GM12878 (cell line): ENCODE results near the gene MAN2A2. TPM values are rescaled to one million over a fixed set of nuclear protein-coding genes. Genes with fewer than 3 reads are reported as not detected.

ENCODE experiments used
- ATAC-seq: fragments of 200-7000 bp; cut with Tn5 transposase; 3 replicates; pipeline ENCODE4 v1.9.1; 2020; ENCODE audit warnings: mild to moderate bottlenecking, moderate library complexity
- BruUV-seq: library from RNA; stranded (reverse); fragments of 400-500 nt; replicated peaks from 2 replicates; lab custom pipeline; 2021; lab: Mats Ljungman, UMichigan
- CTCF ChIA-PET: fragments of 300-600 bp; sonication (Branson Sonifier 250); formaldehyde crosslinking; extraction: SDS; loops from one replicate; lab custom pipeline; 2021; ENCODE audit warnings: inconsistent platforms; lab: Yijun Ruan, JAX
- POLR2A ChIA-PET: fragments of 350-600 bp; formaldehyde crosslinking; extraction: SDS; loops from one replicate; lab custom pipeline; 2021; ENCODE audit warnings: inconsistent platforms; lab: Charles Lee
- RAD21 ChIA-PET: fragments of 300-600 bp; sonication (Branson Sonifier 250); formaldehyde crosslinking; loops from one replicate; lab custom pipeline; 2023; ENCODE audit warnings: antibody characterized with exemption; ENCODE audit not compliant: unreplicated experiment; lab: Charles Lee
- SMC1A ChIA-PET: fragments of 300-600 bp; sonication (Branson Sonifier 250); formaldehyde crosslinking; loops from one replicate; lab custom pipeline; 2023; ENCODE audit not compliant: unreplicated experiment, uncharacterized antibody; lab: Charles Lee
- DNase-seq: peaks from one replicate; pipeline ENCODE4 v3.0.0-alpha.2; 2011; ENCODE audit warnings: low read depth, low spot score
- FAIRE-seq: peaks from 3 replicates; lab custom pipeline; 2011; peaks lifted over from hg19 to GRCh38; lab: Jason Lieb, UNC
- H2AFZ ChIP-seq: 2 replicates; pipeline ENCODE4 v1.6.0; 2011; ENCODE audit warnings: low read depth, low read length, control low read depth; ENCODE audit not compliant: control insufficient read depth
- H3K27ac ChIP-seq: 2 replicates; pipeline ENCODE4 v1.5.1; 2011; ENCODE audit warnings: control low read depth; ENCODE audit not compliant: control insufficient read depth, insufficient read depth
- H3K27me3 ChIP-seq, 2 experiments: replicated peaks in 1 of 2; 2 replicates each; pipeline versions ENCODE4 v1.6.0 to v1.6.1; 2011; ENCODE audit warnings: low read length in 1 of 2; ENCODE audit not compliant: control insufficient read depth in 2 of 2, insufficient read depth in 2 of 2
- H3K36me3 ChIP-seq, 2 experiments: 2 replicates each; pipeline ENCODE4 v1.5.1; 2011; ENCODE audit warnings: low read length in 1 of 2; ENCODE audit not compliant: control insufficient read depth in 2 of 2, insufficient read depth in 2 of 2
- H3K4me1 ChIP-seq: 2 replicates; pipeline ENCODE4 v1.6.1; 2011; ENCODE audit warnings: mild to moderate bottlenecking, low read length, moderate library complexity, mixed read lengths; ENCODE audit not compliant: control insufficient read depth, insufficient read depth
- H3K4me2 ChIP-seq: 2 replicates; pipeline ENCODE4 v1.6.0; 2011; ENCODE audit warnings: control low read depth; ENCODE audit not compliant: control insufficient read depth, insufficient read depth
- H3K4me3 ChIP-seq: fragments of 200-600 bp; sonication (generic); 2 replicates; pipeline ENCODE4 v1.5.1; 2016
- H3K79me2 ChIP-seq: 2 replicates; pipeline ENCODE4 v1.6.0; 2011; ENCODE audit warnings: low read length; ENCODE audit not compliant: control insufficient read depth, insufficient read depth
- H3K9ac ChIP-seq: 2 replicates; pipeline ENCODE4 v1.8.0; 2011; ENCODE audit warnings: low read length, control low read depth, mixed read lengths; ENCODE audit not compliant: control insufficient read depth, insufficient read depth
- H3K9me3 ChIP-seq: replicated peaks from 3 replicates; pipeline ENCODE4 v1.5.1; 2011; ENCODE audit warnings: mild to moderate bottlenecking, low read length; ENCODE audit not compliant: control insufficient read depth, insufficient read depth
- H4K20me1 ChIP-seq: 2 replicates; pipeline ENCODE4 v1.6.0; 2011; ENCODE audit not compliant: control insufficient read depth, insufficient read depth
- ATF3 ChIP-seq: IDR thresholded peaks from 2 replicates; pipeline ENCODE4 v1.6.1; 2011; ENCODE audit warnings: low read depth, mild to moderate bottlenecking, low read length, moderate library complexity, borderline replicate concordance; ENCODE audit errors: extremely low read depth
- BCL11A ChIP-seq: IDR thresholded peaks from 2 replicates; pipeline ENCODE4 v1.6.1; 2011; ENCODE audit warnings: low read depth, low read length
- CHD1 ChIP-seq: IDR thresholded peaks from 2 replicates; pipeline ENCODE4 v1.6.1; 2012; ENCODE audit warnings: low read depth, low read length, improper control_type of control experiment
- CTCF ChIP-seq, 3 experiments: IDR thresholded peaks in 2 of 3; conservative IDR thresholded peaks in 1 of 3; 2 replicates each; pipeline ENCODE4 v1.5.1; 2011; ENCODE audit warnings: low read depth in 3 of 3, low read length in 3 of 3, mild to moderate bottlenecking in 3 of 3, control low read depth in 2 of 3, moderate library complexity in 2 of 3, inconsistent platforms in 1 of 3, mixed read lengths in 1 of 3; ENCODE audit not compliant: control insufficient read depth in 2 of 3, insufficient read depth in 1 of 3; ENCODE audit errors: extremely low read depth in 1 of 3
- DPF2 ChIP-seq: fragments of 450-650 bp; IDR thresholded peaks from 2 replicates; pipeline ENCODE4 v1.6.1; 2017; ENCODE audit warnings: mild to moderate bottlenecking
- FOXM1 ChIP-seq: IDR thresholded peaks from 2 replicates; pipeline ENCODE4 v1.6.1; 2012; ENCODE audit warnings: low read depth, mild to moderate bottlenecking, inconsistent platforms, low read length, moderate library complexity
- IKZF2 ChIP-seq, 2 experiments: fragments of 450-650 bp; IDR thresholded peaks; 2 replicates each; pipeline ENCODE4 v1.6.1; 2017; ENCODE audit warnings: mild to moderate bottlenecking in 2 of 2, moderate library complexity in 2 of 2
- KAT2A ChIP-seq: conservative IDR thresholded peaks from 2 replicates; pipeline ENCODE4 v1.6.1; 2011; ENCODE audit warnings: low read depth, low read length; ENCODE audit not compliant: control insufficient read depth
- RCOR1 ChIP-seq: conservative IDR thresholded peaks from 2 replicates; pipeline ENCODE4 v1.6.1; 2012; ENCODE audit warnings: low read depth, low read length, improper control_type of control experiment
- STAT1 ChIP-seq: fragments of 450-650 bp; conservative IDR thresholded peaks from 2 replicates; pipeline ENCODE4 v1.6.1; 2014; ENCODE audit warnings: antibody characterized with exemption, mild to moderate bottlenecking
- SUZ12 ChIP-seq: fragments of 200-600 bp; sonication (generic); IDR thresholded peaks from one replicate; pipeline ENCODE4 v1.6.1; 2018; ENCODE audit warnings: antibody characterized with exemption, mild to moderate bottlenecking; ENCODE audit not compliant: unreplicated experiment
- ZBTB11 ChIP-seq: fragments of 450-650 bp; formaldehyde crosslinking; IDR thresholded peaks from 2 replicates; pipeline ENCODE4 v1.5.0; 2022; ENCODE audit warnings: mild to moderate bottlenecking, missing genetic modification characterization
- ZNF592 ChIP-seq: fragments of 450-650 bp; IDR thresholded peaks from 2 replicates; pipeline ENCODE4 v1.6.1; 2017; ENCODE audit warnings: mild to moderate bottlenecking, moderate library complexity
- WGBS: methylation state at CpG from one replicate; pipeline ENCODE4 v1.1.6; 2016; ENCODE audit warnings: low lambda C conversion rate; ENCODE audit not compliant: insufficient replicate concordance, insufficient coverage; ENCODE audit errors: missing lambda C conversion rate; 5-methylcytosine and 5-hydroxymethylcytosine counted together
- in situ Hi-C: fragments of 300-500 bp; cut with MboI; formaldehyde crosslinking; loops from 9 replicates; pipeline ENCODE4 v1.14.3; 2018; ENCODE audit warnings: mixed read lengths
- intact Hi-C: fragments of 100-400 bp; cut with micrococcal nuclease; formaldehyde crosslinking; loops from one replicate; pipeline ENCODE4 v1.14.2; 2022; ENCODE audit not compliant: unreplicated experiment
- polyA plus RNA-seq, 11 experiments: library from polyadenylated mRNA; depleted of rRNA in 4 of 11; unstranded in 6 of 11; stranded (reverse) in 5 of 11; fragments of >200 nt; fragmentation: Nextera tagmentation in 4 of 11; fragmentation: Illumina TruSeq in 1 of 11; extraction: Ambion mirVana in 4 of 11; extraction: Trizol in 1 of 11; gene quantifications; 1 replicate in 1 of 11; 2 replicates in 10 of 11; pipeline versions ENCODE4 v1.2.1 to v1.2.3, GENCODE V29; 2011 to 2016; ENCODE audit warnings: inconsistent platforms in 2 of 11, missing spikeins in 2 of 11, low read depth in 1 of 11
- total RNA-seq, 4 experiments: library from RNA; depleted of rRNA in 3 of 4; stranded (reverse); fragments of >200 nt in 3 of 4; fragmentation: Illumina TruSeq in 1 of 4; extraction: Trizol in 1 of 4; gene quantifications; 2 replicates each; pipeline versions ENCODE4 v1.2.1 to v1.2.3, GENCODE V29; 2013 to 2021

The MAN2A2 gene
- total and polyA plus RNA-seq, 10 of the 15 experiments (the other 5 are each of a cell fraction or from before 2014, with no cell fraction given): 4.2 to 79.4 (median 23.2) TPM

GRCh38 chr15:90863987-90864386 is 39.1 kb upstream of the MAN2A2 start:
- SMC1A ChIA-PET: interaction anchor here (1.0 kb wide), 1 partner anchor 11 kb away, joined by 4 read pairs; no protein-coding TSS in a partner anchor
- no peaks in the 10 kb centered on the region for H3K27me3 ChIP-seq
- H3K4me2 ChIP-seq: no peak overlapping the region
- H3K9ac ChIP-seq: no peak overlapping the region
- no peaks in the 10 kb centered on the region for H3K36me3 ChIP-seq
- CTCF ChIA-PET: interaction anchor here (0.7 to 1.9 kb wide), 4 partner anchors 22 to 250 kb away, joined by 3 to 9 read pairs (median 5); partner anchors contain the start of gene HDDC3
- H2AFZ ChIP-seq: no peak overlapping the region
- no peaks in the 10 kb centered on the region for H3K9me3 ChIP-seq
- in situ Hi-C loops (no loop called here), intact Hi-C loops (no loop called here)
- ATAC-seq (no peak), DNase-seq (no peak), FAIRE-seq (no peak)
- POLR2A ChIA-PET: no interaction called here
- H3K4me3 ChIP-seq: no peak overlapping the region
- no peaks in the 10 kb centered on the region for H3K79me2 ChIP-seq
- H3K27ac ChIP-seq: no peak overlapping the region
- H4K20me1 ChIP-seq: no peaks in the 10 kb centered on the region
- RAD21 ChIA-PET: no interaction called here
- WGBS: 68% methylated on average over 4 of the region's 4 CpGs
- no peaks in the 10 kb centered on the region; the same call in 1 of the 2 replicates for H3K4me1 ChIP-seq
- BruUV-seq: no TSS peak
- no peak for TF ChIP-seq SUZ12
- no peak for TF ChIP-seq ATF3
- no peak for TF ChIP-seq BCL11A
- TF ChIP-seq IKZF2 (IDR thresholded peaks at IDR 0.05): no peak
- no peak for TF ChIP-seq RCOR1
- no peak for TF ChIP-seq STAT1
- TF ChIP-seq DPF2: no peak
- TF ChIP-seq CHD1: no peak
- no peak for TF ChIP-seq KAT2A
- no peak for TF ChIP-seq ZNF592
- TF ChIP-seq CTCF (IDR thresholded peaks at IDR 0.05 in 2 of 3, conservative IDR thresholded peaks at IDR 0.05 in 1 of 3; ENCODE audit: control insufficient read depth in 2 of 3, extremely low read depth in 1 of 3, insufficient read depth in 1 of 3, low read depth in 3 of 3, low read length in 3 of 3): no peak
- TF ChIP-seq ZBTB11 (CRISPR knock-in tag): no peak
- no peak for TF ChIP-seq FOXM1
